HepG2 (cell line): Measurements from ENCODE around the gene C1S. TPM values are rescaled to one million over a fixed set of nuclear protein-coding genes. Genes with fewer than 3 reads are reported as not detected.

Source experiments
- ATAC-seq: fragments of 200-7000 bp; cut with Tn5 transposase; 3 replicates; pipeline ENCODE4 v1.9.1; 2020; ENCODE audit warnings: mild to moderate bottlenecking, moderate library complexity
- BruUV-seq: library from RNA; stranded (reverse); fragments of 400-500 nt; replicated peaks from 2 replicates; lab custom pipeline; 2021; lab: Mats Ljungman, UMichigan
- CTCF ChIA-PET: fragments of 300-600 bp; formaldehyde crosslinking; extraction: SDS; loops from one replicate; lab custom pipeline; 2021; ENCODE audit warnings: low total read pairs, inconsistent platforms, low intra/inter-chr PET ratio; lab: Yijun Ruan, JAX
- POLR2A ChIA-PET: fragments of 350-600 bp; sonication (Branson Sonifier 250); formaldehyde crosslinking; loops from one replicate; lab custom pipeline; 2020; ENCODE audit warnings: antibody characterized with exemption, inconsistent platforms; lab: Yijun Ruan, JAX
- DNase-seq: peaks from one replicate; pipeline ENCODE4 v3.0.0-alpha.2; 2015; ENCODE audit warnings: low spot score
- FAIRE-seq: peaks from 3 replicates; lab custom pipeline; 2011; peaks lifted over from hg19 to GRCh38; lab: Jason Lieb, UNC
- H2AFZ ChIP-seq: one replicate; pipeline ENCODE4 v1.6.1; 2011; ENCODE audit warnings: low read length, inconsistent platforms
- H3K27ac ChIP-seq: fragments of 300-600 bp; 3 replicates; pipeline ENCODE4 v1.8.0; 2011; ENCODE audit warnings: mixed run types, mild to moderate bottlenecking, mixed read lengths, low read length, inconsistent platforms; ENCODE audit not compliant: insufficient read depth; ENCODE audit errors: extremely low read length
- H3K27me3 ChIP-seq, 2 experiments: fragments of 200-600 bp in 1 of 2; 2 replicates in 1 of 2; 3 replicates in 1 of 2; pipeline versions ENCODE4 v1.6.0 to v1.8.0; 2011; ENCODE audit warnings: low read length in 2 of 2, mild to moderate bottlenecking in 2 of 2, moderate library complexity in 2 of 2, inconsistent platforms in 1 of 2; ENCODE audit not compliant: insufficient read depth in 2 of 2, control insufficient read depth in 1 of 2
- H3K36me3 ChIP-seq, 2 experiments: fragments of 200-600 bp in 1 of 2; replicated peaks in 1 of 2; 2 replicates in 1 of 2; 3 replicates in 1 of 2; pipeline versions ENCODE4 v1.5.1 to v1.8.0; 2011; ENCODE audit warnings: low read length in 2 of 2, inconsistent platforms in 1 of 2; ENCODE audit not compliant: insufficient read depth in 2 of 2, control insufficient read depth in 1 of 2
- H3K4me1 ChIP-seq: 2 replicates; pipeline ENCODE4 v1.5.1; 2012; ENCODE audit warnings: low read length, inconsistent platforms; ENCODE audit not compliant: insufficient read depth
- H3K4me2 ChIP-seq: 2 replicates; pipeline ENCODE4 v1.6.0; 2011; ENCODE audit warnings: low read depth, low read length, inconsistent platforms
- H3K4me3 ChIP-seq, 3 experiments: fragments of 200-600 bp in 1 of 3; sonication (generic), shearing (Covaris generic) in 1 of 3; replicated peaks in 1 of 3; 2 replicates each; pipeline ENCODE4 v1.5.1; 2011 to 2016; ENCODE audit warnings: low read length in 3 of 3, inconsistent platforms in 2 of 3, low read depth in 2 of 3, mild to moderate bottlenecking in 2 of 3, control low read depth in 1 of 3, mixed read lengths in 1 of 3; ENCODE audit not compliant: insufficient read depth in 1 of 3
- H3K79me2 ChIP-seq: one replicate; pipeline ENCODE4 v1.6.1; 2011; ENCODE audit warnings: low read length, inconsistent platforms; ENCODE audit not compliant: insufficient read depth
- H3K9ac ChIP-seq: 2 replicates; pipeline ENCODE4 v1.6.0; 2011; ENCODE audit warnings: mild to moderate bottlenecking, low read depth, low read length, inconsistent platforms; ENCODE audit not compliant: insufficient read depth
- H3K9me3 ChIP-seq: 2 replicates; pipeline ENCODE4 v1.5.1; 2012; ENCODE audit warnings: mild to moderate bottlenecking, low read length
- H4K20me1 ChIP-seq: 2 replicates; pipeline ENCODE4 v1.6.0; 2011; ENCODE audit warnings: inconsistent platforms, mild to moderate bottlenecking, low read length, moderate library complexity; ENCODE audit not compliant: insufficient read depth
- AGO2 ChIP-seq: fragments of 200-400 bp; formaldehyde crosslinking; optimal IDR thresholded peaks from 2 replicates; pipeline ENCODE3; 2017; ENCODE audit warnings: mild to moderate bottlenecking, low read depth, low read length, moderate library complexity
- HOXA9 ChIP-seq: sonication (generic); formaldehyde crosslinking; IDR thresholded peaks from 2 replicates; pipeline ENCODE4 v1.8.1; 2022; ENCODE audit warnings: missing genetic modification reagents, mild to moderate bottlenecking, moderate library complexity, borderline replicate concordance
- ZNF777 ChIP-seq: sonication (generic); formaldehyde crosslinking; IDR thresholded peaks from 2 replicates; pipeline ENCODE4 v1.4.0; 2020; ENCODE audit warnings: missing genetic modification reagents
- WGBS: methylation state at CpG from one replicate; pipeline ENCODE4 v1.1.6; 2017; ENCODE audit warnings: low lambda C conversion rate; 5-methylcytosine and 5-hydroxymethylcytosine counted together
- in situ Hi-C: cut with HindIII; loops from 2 replicates; pipeline ENCODE4 v1.10.0; 2017; ENCODE audit warnings: low pct_unique_long_range_greater_than_20kb; ENCODE audit not compliant: extremely low pct_ligation_motif_present
- intact Hi-C: fragments of 100-400 bp; cut with micrococcal nuclease; formaldehyde crosslinking; loops from one replicate; pipeline ENCODE4 v1.10.0; 2022; ENCODE audit not compliant: unreplicated experiment
- polyA plus RNA-seq, 8 experiments: library from polyadenylated mRNA; depleted of rRNA in 3 of 8; stranded (reverse) in 7 of 8; unstranded in 1 of 8; fragments of >200 nt; fragmentation: Illumina TruSeq in 4 of 8; extraction: Trizol in 4 of 8; gene quantifications; 2 replicates each; pipeline versions ENCODE4 v1.2.1 to v1.2.3, GENCODE V29; 2011 to 2016; ENCODE audit warnings: low read depth in 4 of 8, missing spikeins in 1 of 8, mixed read lengths in 1 of 8; ENCODE audit not compliant: insufficient read depth in 1 of 8
- total RNA-seq, 5 experiments: library from RNA; depleted of rRNA; stranded (reverse); fragments of >200 nt; fragmentation: Illumina TruSeq; extraction: Trizol; gene quantifications; 2 replicates each; pipeline ENCODE4 v1.2.3, GENCODE V29; 2016; ENCODE audit warnings: low read depth in 1 of 5
- TF ChIP-seq, protein P1 (sequence below): sonication (generic); formaldehyde crosslinking; IDR thresholded peaks from 2 replicates; pipeline ENCODE4 v1.4.0; 2020; ENCODE audit warnings: mild to moderate bottlenecking, low read depth, missing genetic modification reagents

Gene C1S
- total and polyA plus RNA-seq, 2 of the 13 experiments (the other 11 are each of a cell fraction or from before 2014, with no cell fraction given), result 14.5 to 18.2 TPM

DNA sequence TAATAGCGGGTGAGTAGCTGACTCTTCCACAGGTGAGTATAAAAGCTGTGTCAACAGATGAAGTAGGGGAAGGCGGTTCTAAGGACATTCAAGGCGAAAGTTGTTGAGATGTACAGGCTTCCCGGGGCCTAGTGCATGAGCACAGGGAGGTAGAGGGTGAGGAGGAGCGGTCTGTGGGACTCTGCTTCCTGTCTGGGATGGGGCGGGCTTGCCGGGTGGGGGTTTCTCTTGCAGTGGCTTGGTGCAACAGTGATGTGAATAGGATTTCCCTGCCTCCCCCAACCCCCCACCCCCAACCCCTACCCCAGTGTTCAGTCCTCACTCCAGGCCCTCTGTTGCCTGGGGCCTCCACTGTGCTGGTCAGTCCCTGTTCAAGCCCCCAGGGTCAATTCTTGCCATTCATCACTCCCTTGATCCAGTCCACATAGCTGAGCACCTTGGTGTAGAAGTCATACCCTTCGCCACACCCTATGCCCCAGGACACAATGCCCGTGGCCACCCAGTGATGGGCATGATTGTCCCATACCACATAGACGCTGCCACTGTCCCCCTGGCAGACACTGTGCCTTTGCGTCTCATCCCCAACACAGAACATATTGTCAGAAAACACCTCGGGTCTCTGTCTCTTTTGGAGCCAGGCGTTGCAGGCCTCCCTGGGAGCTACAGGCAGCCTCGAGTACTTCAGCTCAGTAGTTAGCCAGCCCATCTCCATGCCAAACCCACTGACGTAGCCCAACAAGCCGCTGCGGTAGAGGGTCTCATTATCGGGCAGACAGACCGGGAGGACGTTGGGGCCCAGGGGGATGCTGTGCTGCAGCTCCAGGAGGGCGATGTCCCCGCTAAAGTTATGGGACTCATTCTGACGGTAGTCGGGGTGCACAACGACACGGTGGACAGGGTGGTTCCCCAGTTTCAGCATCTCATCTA lies 35.8 kb downstream of the C1S start (continued):
- TF ChIP-seq ZNF777 (CRISPR knock-in tag) (no peak), HOXA9 (CRISPR knock-in tag) (no peak)
- TF ChIP-seq, all 625 proteins: peak for 6

DNA sequence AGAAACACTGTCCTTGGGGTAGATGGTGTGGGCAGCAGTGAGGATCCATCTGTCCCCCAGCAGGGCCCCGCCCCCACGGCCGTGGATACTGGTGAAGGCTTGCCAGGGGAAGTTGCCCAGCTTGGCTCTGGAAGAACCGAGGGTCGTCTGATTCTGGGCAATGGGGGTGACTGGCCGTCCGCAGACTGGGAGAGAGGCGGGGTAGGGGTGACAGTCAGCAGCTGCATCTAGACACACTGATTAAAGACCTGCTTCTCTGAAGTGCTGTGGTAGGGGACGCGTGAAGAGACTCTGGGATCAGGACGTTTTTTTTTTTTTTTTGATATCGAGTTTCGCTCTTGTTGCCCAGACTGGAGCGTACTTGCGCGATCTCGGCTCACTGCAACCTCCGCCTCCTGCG lies 36.5 kb downstream of the C1S start:
- no peak overlapping the region for H3K4me2 ChIP-seq
- in situ Hi-C loops, result no loop called here
- 89% methylated on average over 19 of the region's 19 CpGs for WGBS
- peak; percentile 42 for TF ChIP-seq AGO2
- TF ChIP-seq, protein P1, sequence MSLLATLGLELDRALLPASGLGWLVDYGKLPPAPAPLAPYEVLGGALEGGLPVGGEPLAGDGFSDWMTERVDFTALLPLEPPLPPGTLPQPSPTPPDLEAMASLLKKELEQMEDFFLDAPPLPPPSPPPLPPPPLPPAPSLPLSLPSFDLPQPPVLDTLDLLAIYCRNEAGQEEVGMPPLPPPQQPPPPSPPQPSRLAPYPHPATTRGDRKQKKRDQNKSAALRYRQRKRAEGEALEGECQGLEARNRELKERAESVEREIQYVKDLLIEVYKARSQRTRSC (CRISPR knock-in tag), result no peak
- TF ChIP-seq, all 625 proteins: peak for 1
- no peak overlapping the region for H3K9ac ChIP-seq
- no peak for DNase-seq
- no peak overlapping the region for H3K4me3 ChIP-seq
- no TSS peak for BruUV-seq
- intact Hi-C loops, result no loop called here
- peaks cover 20% of the 10 kb centered on the region for H3K4me1 ChIP-seq
- peaks cover 2 to 13% of the 10 kb centered on the region in 2 experiments; a peak in 4 of 5 replicates for H3K36me3 ChIP-seq
- no peak for ATAC-seq
- no peaks in the 10 kb centered on the region for H3K79me2 ChIP-seq
- H3K27me3 ChIP-seq, result no peaks in the 10 kb centered on the region
- H3K9me3 ChIP-seq, result no peaks in the 10 kb centered on the region
- ChIA-PET CTCF (no interaction called here), POLR2A (interaction anchor here (1.0 to 3.6 kb wide), 3 partner anchors 9 to 154 kb away, joined by 5 to 34 read pairs (median 6); partner anchors contain the start of genes C12orf57, C1RL and RNU7-1)
- H2AFZ ChIP-seq, result no peak overlapping the region
- no peak for FAIRE-seq
- H3K27ac ChIP-seq, result no peak overlapping the region
- H4K20me1 ChIP-seq, result no peaks in the 10 kb centered on the region; the same call in 1 of the 2 replicates
